DMS114 treated with DMSO at 0.1 percent for 48 hours (cell line): ENCODE results near the gene HMX1.

Source experiments
- DNase-seq: peaks from one replicate; lab custom pipeline; 2025; ENCODE audit not compliant: unreplicated experiment; lab: John Stamatoyannopoulos, UW

HMX1 gene

DNA sequence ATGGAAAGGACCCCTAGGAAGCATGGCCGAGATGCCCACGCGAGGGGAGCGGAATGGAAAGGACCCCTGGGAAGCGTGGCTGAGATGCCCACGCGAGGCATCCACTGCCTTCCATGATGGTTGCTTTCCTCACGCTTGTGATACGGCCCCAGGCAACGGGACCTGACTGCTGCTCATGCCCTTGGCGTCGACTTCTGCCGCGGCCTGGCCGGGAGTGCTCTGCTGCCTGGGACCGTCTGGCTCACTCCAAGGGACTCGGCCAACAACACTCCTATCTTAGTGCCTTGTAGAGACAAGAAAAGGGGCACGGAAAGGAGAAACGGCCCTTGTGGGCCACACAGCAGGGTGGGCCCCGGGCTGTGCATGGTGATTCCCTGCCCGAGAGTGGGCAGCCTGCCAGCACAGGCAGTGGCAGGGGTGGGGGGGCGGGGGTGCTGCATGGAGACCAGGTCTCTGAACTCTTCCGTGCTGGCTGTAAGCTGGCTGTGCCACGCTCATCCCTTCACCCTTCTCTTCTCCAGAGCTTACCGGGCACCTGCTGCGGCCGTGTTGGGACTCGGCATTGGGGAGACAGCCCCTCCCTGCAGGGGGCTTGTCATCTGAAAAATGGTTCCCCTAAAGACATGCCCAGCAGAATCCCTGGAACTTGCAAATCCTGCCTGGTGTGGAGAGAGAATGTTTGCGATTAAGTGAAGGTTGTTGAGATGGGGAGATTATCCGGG lies 38.6 kb upstream of the HMX1 start:
- DNase-seq = no peak

DNA sequence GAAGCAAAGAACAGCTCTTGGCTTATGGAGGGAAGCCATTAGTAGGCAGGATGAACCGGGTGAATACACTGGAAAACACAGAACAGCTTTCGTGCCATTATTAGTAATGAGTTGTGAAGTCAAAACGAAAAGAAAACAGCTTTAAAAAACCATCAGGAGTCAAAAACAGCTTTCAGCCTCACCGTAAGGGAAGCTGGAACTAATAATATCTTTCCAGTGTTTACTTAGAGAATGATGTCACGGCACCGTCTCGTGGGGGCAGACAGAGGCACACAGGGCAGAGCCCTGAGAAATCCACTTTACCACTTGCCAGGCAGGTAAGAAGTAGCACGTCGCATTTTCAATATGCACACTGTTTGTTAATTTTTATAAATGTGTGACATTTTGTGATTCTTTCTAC lies 37.9 kb upstream of the HMX1 start:
- no peak for DNase-seq

DNA sequence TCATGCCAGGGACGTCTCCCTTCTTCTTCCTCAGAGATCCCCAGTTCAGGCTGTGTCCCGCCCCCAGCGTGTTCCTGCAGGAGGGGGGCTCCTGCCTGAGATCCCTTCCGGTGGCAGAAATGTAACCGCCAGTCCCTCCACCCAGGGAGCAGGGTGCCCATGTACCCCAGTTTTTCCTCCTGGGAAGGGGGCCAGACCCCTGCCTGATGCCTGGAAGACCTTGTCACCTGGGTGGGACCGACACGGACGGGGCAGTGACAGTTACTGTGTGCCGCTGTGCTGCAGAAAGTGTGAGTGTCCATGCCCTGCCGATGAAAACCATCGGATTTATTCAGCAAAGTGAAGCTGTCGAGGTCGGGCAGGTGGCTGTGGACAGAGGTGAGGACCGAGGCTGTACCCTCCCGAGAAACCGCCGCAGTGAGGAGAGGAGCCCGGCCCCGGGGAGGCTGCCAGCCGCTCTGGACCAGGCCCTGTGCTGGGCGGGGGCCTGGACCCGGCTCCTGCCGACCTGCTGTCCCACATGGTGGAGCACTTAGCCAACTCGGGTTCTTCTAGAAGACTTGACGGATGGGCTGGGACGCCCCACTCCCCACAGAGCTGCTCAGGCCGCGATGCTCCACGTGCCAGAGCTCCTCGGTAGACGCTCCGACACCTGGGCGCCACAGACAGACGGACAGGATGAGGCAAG lies 36.7 kb upstream of the HMX1 start:
- no peak for DNase-seq

DNA sequence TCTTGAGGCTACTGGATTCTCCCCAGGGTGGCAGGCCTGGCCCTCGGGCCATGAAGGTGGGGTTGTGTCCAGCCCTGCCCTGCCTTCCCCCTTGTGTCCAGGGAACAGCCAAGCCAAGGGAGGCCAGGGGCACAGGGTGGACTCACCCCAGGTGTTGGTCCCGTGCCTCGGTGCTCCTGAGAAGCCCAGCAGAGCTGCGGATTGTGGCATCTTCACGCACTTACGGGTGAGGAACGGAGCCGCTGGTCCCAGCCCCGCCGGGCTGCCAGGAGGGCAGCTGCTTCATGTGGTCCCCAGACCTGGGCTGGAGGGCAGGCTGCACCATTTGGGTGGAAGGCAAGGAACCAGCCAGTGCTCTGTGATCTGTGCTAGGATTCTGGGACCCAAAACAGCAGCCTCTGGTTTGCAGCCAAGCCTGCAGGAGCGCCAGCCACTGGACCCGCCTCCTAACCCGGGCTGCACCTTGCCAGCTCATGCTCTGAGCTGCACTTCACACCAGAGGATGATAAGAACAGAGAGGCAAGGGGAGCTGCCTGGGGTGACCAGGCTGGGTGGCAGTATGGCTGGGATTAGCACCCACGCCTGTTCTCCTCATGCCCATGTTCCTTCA lies 36.1 kb upstream of the HMX1 start:
- DNase-seq = no peak

DNA sequence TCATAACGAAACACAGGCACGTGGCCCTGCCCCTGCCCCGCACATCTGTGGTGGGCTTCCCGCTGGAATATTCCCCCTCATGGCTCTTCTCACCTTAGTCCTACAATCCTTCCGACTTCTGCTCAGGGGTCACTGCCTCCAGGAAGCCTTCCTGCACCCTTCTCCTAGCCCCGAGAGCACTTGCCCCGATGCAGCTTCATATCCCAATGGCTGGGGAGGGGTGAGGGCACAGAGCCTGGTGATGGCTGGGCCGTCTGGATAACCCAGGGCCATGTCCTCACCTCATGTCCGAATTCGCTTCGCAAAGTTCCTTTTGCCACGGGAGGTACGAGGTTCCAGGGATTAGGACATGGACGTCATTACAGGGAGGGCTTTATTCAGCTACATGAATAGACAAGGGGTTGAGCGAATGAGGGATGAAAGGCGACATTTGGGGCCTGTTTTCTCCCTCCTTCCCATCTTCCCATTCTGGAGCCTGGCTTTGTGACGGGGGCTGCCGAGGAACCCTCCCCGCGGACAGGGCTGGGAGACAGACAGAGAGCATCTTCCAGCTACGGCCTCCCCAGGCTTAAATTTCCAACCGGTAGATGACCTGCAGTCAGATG lies 35.5 kb upstream of the HMX1 start:
- no peak for DNase-seq

DNA sequence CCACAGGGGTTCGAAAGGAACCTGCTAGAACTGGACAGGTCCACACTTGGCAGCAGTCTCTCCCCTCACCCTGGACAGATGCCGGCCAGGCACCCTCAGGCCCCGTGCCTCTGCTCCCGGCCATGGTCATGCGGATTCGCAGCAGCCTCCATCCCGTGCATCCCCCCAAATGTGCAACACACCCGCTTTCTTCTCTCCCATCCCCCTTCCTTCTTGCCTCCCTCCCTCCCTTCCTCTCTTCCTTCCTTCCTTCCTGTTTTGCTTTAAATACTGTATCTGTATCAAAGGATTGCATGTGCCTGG lies 35.0 kb upstream of the HMX1 start:
- no peak for DNase-seq

DNA sequence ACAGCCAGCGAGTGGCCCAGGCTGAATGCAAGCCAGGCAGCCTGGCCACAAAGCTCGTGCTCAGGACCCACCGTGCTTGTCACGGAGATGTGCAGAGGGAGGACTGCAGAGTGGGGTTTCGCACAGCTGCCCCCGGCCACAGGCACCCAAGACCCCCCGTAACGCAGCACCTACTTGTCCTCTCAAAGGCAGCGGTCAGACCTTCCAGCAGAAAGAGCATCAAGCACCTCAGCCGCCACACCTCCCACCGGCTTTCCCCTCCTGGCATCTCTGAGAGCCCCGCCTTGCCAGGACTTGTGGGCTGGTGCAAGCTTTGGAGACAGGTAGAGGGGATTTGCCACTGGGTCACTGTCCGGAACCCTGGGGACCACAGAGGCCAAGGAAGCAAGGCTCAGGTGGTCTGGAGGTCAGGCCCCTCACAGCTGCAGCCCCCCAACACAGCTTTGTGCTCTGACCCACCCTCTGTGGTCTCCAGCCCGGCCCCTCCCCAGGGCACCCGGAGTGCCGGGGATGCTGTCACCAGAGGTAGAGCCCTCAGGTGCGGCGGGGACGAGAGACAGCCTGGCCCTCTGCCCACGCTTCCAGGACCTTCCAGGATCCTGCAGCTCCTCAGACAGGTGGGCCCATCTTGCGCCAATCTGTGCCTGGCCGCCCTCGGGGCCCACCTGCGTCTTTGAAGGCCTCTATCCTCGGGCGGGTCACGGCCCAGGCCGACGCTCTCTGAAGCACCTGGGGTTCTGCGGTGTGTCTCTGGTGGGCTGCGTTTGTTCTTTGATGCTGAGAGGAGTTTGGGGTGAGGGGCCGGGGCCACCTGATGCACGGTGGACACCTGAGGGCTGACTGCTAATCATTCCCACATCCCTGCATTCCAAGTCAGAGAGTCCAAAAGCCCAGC lies 34.4 kb upstream of the HMX1 start:
- DNase-seq = no peak

DNA sequence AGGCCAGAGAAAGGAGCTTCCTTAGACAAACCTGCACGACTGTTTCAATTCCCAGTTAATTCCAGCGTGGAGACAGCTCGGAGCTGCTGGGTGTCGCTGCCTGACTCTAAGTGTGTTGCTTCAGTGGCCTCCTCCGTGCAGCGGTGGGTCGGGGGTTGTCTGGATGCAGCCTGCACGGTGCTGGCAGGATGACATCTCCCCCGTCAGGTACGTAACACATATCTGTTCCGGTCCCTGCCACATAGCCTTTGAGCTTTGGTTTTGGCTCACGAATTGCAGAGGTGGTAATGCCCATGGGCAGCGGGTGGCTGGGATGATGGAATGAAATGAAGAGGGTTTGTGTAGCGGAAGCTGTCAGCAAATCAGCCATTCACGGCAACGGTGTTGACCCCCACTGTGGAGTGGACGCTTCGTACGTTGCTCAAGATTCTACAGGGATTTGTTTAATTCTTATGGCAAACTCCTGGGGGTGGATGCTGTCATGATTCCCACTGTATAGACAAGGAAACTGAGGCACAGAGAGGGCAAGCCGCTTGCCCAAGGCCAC lies 33.7 kb upstream of the HMX1 start:
- DNase-seq = no peak

DNA sequence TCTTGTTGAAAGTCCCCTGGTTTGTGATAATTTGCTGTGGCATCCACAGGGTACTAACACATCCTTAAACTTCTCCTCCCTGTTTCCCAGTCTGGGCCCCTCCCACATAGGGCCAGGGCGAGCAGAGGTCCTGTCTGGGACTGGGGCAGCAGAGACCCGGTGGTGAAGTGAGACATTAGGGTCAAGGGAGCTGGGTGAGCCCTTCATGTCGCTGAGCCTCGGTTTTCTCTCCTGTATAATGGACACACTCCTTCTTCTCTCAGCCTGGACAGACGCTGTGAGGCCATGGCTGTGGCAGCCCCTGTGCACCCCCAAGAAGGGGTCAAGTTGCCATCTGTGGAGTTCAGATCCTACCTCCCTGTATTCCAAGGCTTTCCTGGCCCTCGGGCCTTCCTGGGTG lies 33.0 kb upstream of the HMX1 start:
- DNase-seq = no peak

DNA sequence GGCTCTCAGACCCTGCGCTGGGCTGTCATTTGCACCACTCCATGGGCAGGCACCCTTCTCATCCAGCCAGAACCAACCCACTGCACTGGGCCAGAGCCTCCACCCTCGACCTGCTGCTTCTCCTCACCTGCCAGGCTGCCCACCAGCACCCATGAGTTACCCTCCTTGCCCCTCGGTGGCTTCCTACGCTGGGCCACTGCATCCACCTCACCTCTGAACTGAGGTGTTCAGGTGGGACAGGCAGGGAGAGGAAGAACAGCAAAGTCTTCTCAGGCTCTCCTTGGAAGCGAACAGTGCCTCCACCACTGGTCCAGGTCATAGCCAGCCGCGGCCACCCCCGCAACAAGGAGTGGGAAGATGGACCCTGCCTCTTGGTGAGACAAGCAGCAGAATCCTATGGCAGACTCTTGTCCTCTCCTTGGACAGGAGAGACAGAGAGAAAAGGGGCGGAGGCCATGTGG lies 32.4 kb upstream of the HMX1 start:
- DNase-seq = no peak

DNA sequence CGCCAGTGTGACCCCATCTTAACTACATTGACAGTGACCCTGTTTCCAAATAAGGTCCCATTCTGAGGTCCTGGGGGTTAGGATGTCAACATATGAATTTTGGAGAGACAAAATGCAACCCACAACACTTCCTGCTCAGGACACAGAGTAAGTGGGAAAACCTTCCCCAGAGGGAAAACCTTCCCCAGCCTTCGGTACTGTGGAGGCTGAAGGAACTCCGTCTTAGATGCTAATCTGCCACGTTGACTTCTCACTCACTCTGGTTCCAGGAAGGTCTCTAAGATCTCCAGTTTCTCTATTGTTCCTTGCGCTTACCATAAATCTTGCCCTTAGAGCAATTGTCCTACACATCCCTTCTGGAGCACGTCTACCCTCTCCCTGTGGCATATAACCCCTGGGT lies 29.7 kb upstream of the HMX1 start:
- DNase-seq = no peak

DNA sequence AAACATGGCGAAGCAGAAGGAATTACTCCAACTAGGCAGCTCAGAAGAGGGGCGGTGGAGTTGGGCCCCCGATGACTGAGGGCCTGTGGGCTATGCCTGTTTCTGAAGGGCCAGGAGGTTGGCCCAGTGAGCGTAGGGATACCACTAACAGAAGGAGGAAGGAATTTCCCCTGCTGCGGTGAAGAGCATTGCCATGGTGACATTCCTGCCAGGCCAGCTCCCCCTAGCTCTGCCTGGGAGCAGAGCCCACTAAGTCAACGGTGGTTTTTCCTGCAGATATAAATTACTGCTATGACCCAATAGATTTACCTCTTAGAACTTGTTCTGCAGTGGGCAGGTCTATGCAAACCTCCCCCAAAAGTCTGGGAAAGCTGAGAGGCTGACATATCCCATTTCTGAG lies 28.9 kb upstream of the HMX1 start:
- DNase-seq = no peak

DNA sequence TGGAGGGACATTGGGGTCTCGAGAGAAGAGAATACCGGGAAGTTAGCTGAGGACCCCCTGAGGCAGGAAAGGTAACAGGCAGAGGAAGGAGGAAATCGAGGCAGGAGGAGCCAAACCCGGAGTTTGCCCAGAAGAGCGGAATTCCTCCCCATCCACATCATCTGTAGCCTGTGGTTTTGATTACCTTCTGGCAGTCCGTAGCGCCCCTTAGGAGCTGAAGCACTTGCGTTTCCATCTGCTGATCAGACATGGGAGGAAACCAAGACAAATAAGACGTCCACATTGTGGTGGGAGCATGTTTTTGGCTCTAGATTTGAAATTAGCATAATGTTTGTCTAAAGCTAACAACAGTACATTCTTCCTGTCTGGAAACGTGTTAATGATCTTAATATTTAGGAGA lies 26.8 kb upstream of the HMX1 start:
- DNase-seq = no peak

DNA sequence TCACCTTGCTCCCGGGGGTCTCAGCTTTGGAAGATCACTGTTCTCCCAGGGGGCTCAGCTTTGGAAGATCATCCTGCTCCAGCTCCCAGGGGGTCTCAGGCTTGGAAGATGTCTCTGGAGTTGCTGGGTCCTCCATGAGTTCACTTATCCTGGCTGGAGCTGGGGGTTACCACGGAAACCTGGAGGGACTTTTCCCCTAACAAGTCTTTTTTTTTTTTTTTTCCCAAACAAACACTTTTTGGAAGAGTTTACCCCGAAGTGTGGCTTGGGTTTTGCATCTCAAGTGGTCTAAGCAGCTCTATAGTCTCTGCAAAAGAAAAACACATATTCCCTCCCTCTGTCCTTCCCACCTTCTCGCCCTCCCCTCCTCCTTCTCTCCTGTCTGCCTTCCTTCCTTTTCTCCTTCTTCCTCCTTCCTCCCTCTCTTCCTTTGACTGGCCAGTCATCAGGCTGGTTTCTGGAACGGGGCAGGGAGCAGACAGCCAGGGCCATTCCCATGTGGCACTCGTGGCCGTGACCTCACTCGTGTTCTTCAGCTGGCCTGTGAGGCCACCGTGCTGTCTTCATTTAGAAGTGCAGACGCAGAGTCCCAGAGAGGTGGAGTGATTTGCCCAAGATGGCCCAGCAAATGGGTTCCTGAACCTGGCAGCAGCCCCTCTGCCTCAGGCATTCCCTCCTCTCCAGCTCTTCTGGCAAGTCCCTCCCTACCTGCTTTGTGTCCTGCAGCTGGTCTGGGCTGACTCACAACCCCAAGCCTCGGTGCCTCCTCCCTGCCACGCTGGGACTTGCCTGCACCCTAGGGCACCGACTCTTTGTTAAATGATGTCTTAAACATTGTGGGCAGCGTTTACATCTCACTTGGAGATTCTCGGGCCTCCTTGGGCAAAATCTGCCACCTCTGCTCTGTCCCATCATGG lies 25.9 kb upstream of the HMX1 start:
- DNase-seq = no peak

DNA sequence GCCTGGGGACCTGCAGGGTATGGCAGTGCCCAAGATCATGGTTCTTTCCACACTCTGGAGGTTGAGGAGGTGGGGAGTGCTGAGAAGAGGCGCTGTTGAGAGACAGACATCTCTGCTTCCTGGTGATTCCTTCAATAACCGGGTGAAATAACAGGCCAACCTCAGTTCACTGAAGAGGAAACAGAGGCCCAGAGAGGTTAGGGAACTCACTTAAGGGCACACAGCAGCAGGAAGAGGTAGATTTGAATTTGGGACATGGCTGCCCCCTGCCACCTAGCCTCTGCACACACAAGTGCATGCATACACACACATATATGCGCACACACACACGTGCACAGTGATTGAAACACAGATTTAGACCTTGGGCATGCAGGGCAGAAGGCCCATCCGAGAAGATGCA lies 24.9 kb upstream of the HMX1 start:
- no peak for DNase-seq

DNA sequence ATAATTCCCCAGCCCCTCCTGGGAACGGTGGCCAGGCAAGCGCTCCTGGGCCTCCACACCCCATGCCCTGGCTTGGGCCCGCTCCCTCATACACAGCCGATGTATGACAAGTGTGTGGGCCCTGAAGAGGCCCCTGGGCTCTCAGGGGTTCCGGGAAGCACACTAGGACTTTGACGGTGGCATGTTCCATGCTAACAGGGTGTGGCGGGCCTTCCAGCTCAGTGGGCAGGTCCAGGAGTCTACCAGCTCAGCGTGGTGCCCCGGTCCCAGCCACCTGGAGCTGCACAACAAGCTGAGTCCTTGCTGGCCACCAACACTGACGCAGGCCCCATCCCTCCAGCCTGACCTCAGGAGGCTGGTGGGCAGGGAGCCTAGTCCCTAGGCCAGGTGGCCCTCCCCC lies 24.4 kb upstream of the HMX1 start:
- no peak for DNase-seq

DNA sequence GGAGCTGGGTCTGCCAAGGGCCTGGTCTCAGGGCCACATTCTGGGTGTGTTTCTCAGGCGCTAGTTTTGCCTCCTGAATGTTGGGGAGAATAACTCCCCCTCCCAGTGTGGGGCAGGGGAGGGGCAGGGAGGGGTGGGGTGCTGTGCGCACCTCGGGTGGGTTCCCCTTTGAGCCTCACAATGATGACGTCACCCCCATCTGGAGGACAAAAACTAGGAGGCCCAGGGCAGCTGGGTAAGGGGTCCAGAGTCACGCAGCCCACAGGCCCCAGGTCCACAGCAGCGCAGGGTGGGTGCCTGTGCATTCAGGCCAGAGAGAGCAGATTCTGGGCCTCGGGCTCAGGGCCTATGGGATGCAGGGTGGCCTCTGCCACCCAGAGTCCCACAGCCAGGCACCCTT lies 23.7 kb upstream of the HMX1 start:
- no peak for DNase-seq

DNA sequence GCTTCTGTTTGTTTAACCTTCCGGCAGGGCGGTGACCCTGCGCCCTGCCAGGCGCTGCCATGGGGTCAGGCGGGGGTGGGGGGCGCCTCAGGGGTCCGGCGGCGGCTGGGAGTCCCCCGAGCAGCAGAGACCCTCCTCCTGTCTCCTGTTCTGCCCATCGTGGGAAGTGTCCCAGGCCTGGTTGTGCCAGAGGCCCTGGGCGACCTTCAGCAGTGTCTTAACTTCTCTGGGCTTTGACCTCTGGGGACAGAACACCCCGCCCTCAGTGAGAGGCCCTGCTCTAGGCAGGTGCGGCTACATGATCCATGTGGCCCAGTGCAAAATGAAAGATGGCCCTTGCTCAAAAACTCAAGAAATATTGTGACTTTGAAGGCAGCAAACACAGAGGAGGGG lies 22.8 kb upstream of the HMX1 start:
- no peak for DNase-seq

DNA sequence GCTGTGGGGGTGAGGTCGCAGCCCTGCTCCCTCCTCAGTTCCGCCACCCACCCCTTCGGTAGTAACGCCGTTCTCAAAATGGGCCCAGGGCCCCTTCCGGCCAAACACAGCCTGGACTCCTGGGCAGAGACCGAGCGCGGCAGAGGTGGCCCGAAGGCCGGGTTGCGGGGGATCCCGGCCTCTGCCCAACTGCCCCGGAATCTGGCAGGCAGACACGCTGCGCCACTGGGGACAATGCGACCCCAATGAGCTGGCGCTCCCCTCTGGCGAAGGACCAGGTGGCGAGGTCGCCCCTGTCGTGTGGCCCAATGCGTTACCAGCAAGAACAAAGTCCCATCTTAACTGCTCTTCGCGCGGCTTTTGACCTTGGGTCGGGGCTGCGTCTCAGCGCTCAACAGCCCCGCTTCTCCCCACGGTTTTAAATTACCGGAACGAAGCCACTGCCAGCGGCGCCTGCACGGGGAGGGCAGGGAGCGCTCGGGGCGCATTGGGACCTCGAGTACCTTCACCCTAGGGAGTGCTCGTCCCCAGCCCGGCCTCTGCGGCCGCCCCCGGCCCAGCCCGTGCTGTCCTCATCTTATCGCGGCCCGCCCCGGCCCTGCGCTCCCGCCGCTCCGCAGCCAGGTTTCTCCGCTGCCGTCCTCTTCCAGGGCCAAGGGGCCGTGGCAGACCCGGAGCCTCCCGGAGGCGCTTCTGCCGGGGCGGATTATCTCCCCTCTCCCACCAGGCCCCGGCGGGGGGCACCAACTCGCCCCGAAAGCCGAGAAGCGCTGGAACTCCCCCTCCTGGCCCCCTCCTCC lies 22.2 kb upstream of the HMX1 start:
- no peak for DNase-seq
